GM23338 (cell line): ENCODE data around the gene MAP2K6. TPM values are rescaled to one million over a fixed set of nuclear protein-coding genes. Genes with fewer than 3 reads are reported as not detected.

Experiments
- ATAC-seq: fragments of 200-7000 bp; cut with Tn5 transposase; 3 replicates; pipeline ENCODE4 v1.9.1; 2020
- DNase-seq: peaks from one replicate; pipeline ENCODE4 v3.0.0-alpha.2; 2015; ENCODE audit warnings: low spot score
- H2AFZ ChIP-seq: fragments of 200-600 bp; sonication (generic); 2 replicates; pipeline ENCODE4 v1.8.0; 2016; ENCODE audit warnings: antibody characterized with exemption, mild to moderate bottlenecking, moderate library complexity
- H3F3A ChIP-seq: fragments of 200-600 bp; sonication (generic); replicated peaks from 2 replicates; pipeline ENCODE4 v1.8.0; 2017; ENCODE audit warnings: antibody characterized with exemption, mixed run types, low read depth
- H3K27ac ChIP-seq: fragments of 200-600 bp; sonication (generic); 2 replicates; pipeline ENCODE4 v1.6.1; 2016; ENCODE audit warnings: low read depth
- H3K27me3 ChIP-seq: fragments of 200-600 bp; sonication (generic); 2 replicates; pipeline ENCODE4 v1.8.0; 2016; ENCODE audit warnings: mild to moderate bottlenecking, mixed run types, moderate library complexity; ENCODE audit not compliant: insufficient read depth
- H3K36me3 ChIP-seq: fragments of 200-600 bp; sonication (generic); 2 replicates; pipeline ENCODE4 v1.8.0; 2016; ENCODE audit warnings: mild to moderate bottlenecking; ENCODE audit not compliant: insufficient read depth
- H3K4me1 ChIP-seq: fragments of 200-600 bp; sonication (generic); 2 replicates; pipeline ENCODE4 v1.8.0; 2016; ENCODE audit warnings: mild to moderate bottlenecking, moderate library complexity; ENCODE audit not compliant: insufficient read depth
- H3K4me2 ChIP-seq: fragments of 200-600 bp; sonication (generic); 2 replicates; pipeline ENCODE4 v1.7.1; 2017; ENCODE audit warnings: mixed run types
- H3K4me3 ChIP-seq: fragments of 200-600 bp; sonication (generic); 2 replicates; pipeline ENCODE4 v1.6.1; 2016; ENCODE audit warnings: mixed run types
- H3K79me2 ChIP-seq: fragments of 200-600 bp; sonication (generic); replicated peaks from 2 replicates; pipeline ENCODE4 v1.8.0; 2017; ENCODE audit warnings: mild to moderate bottlenecking; ENCODE audit not compliant: insufficient read depth
- H3K9me2 ChIP-seq: fragments of 200-600 bp; sonication (generic); 2 replicates; pipeline ENCODE4 v1.8.0; 2017; ENCODE audit not compliant: insufficient read depth
- H4K20me1 ChIP-seq: fragments of 200-600 bp; sonication (generic); replicated peaks from 2 replicates; pipeline ENCODE4 v1.8.0; 2017; ENCODE audit warnings: mild to moderate bottlenecking; ENCODE audit not compliant: insufficient read depth
- H3K27ac Mint-ChIP-seq: 2 replicates; pipeline ENCODE4 v1.8.0; 2020; ENCODE audit warnings: inconsistent platforms, mild to moderate bottlenecking, moderate library complexity, mixed read lengths
- H3K27me3 Mint-ChIP-seq: 3 replicates; pipeline ENCODE4 v1.8.0; 2022; ENCODE audit warnings: low read depth, mild to moderate bottlenecking, moderate library complexity, mixed read lengths, inconsistent platforms; ENCODE audit not compliant: insufficient read depth, poor library complexity
- H3K36me3 Mint-ChIP-seq: 3 replicates; pipeline ENCODE4 v1.8.0; 2021; ENCODE audit warnings: low read depth, mild to moderate bottlenecking, inconsistent platforms, moderate library complexity, mixed read lengths
- H3K4me1 Mint-ChIP-seq: 3 replicates; pipeline ENCODE4 v1.8.0; 2020; ENCODE audit warnings: mild to moderate bottlenecking, inconsistent platforms, mixed read lengths
- H3K4me3 Mint-ChIP-seq: 3 replicates; pipeline ENCODE4 v1.8.0; 2021; ENCODE audit warnings: moderate library complexity, mild to moderate bottlenecking, inconsistent platforms, mixed read lengths
- H3K9me3 Mint-ChIP-seq: 3 replicates; pipeline ENCODE4 v1.8.0; 2020; ENCODE audit warnings: moderate library complexity, mild to moderate bottlenecking, inconsistent platforms, mixed read lengths
- CREB1 ChIP-seq: fragments of 250-450 bp; sonication (Bioruptor Pico); IDR thresholded peaks from 2 replicates; pipeline ENCODE4 v1.5.0; 2020; ENCODE audit warnings: low read depth, mild to moderate bottlenecking, moderate library complexity
- NANOG ChIP-seq: IDR thresholded peaks from 2 replicates; pipeline ENCODE4 v1.6.1; 2016; ENCODE audit warnings: antibody characterized with exemption, borderline replicate concordance
- POLR2AphosphoS5 ChIP-seq: IDR thresholded peaks from 2 replicates; pipeline ENCODE4 v1.6.1; 2016; ENCODE audit warnings: antibody characterized with exemption, low read depth
- STAT1 ChIP-seq: IDR thresholded peaks from one replicate; pipeline ENCODE4 v1.6.1; 2016; ENCODE audit warnings: antibody characterized with exemption; ENCODE audit not compliant: unreplicated experiment
- ZNF114 ChIP-seq: fragments of 250-450 bp; sonication (Bioruptor Pico); IDR thresholded peaks from 2 replicates; pipeline ENCODE4 v1.5.0; 2020; ENCODE audit warnings: mild to moderate bottlenecking, moderate library complexity
- ZNF331 ChIP-seq: fragments of 250-450 bp; sonication (Bioruptor Pico); IDR thresholded peaks from 2 replicates; pipeline ENCODE4 v1.5.0; 2020; ENCODE audit warnings: low read depth, mild to moderate bottlenecking, moderate library complexity
- polyA plus RNA-seq: library from polyadenylated mRNA; unstranded; fragments of >200 nt; fragmentation: Nextera tagmentation; extraction: Ambion mirVana; gene quantifications from 2 replicates; pipeline ENCODE4 v1.2.1, GENCODE V29; 2016
- total RNA-seq: library from RNA; depleted of rRNA; stranded (reverse); fragments of >200 nt; shearing (Covaris generic); gene quantifications from 2 replicates; pipeline ENCODE4 v1.2.3, GENCODE V29; 2014
- TF ChIP-seq, protein P1 (sequence below): IDR thresholded peaks from 2 replicates; pipeline ENCODE4 v1.6.1; 2016; ENCODE audit warnings: antibody characterized with exemption
- TF ChIP-seq, protein P2 (sequence below): fragments of 250-450 bp; sonication (Bioruptor Pico); IDR thresholded peaks from 2 replicates; pipeline ENCODE4 v1.5.0; 2020; ENCODE audit warnings: mild to moderate bottlenecking, moderate library complexity
- TF ChIP-seq, protein P3 (sequence below): IDR thresholded peaks from one replicate; pipeline ENCODE4 v1.6.1; 2018; ENCODE audit warnings: antibody characterized with exemption; ENCODE audit not compliant: unreplicated experiment

Gene MAP2K6
- total and polyA plus RNA-seq, 2 experiments from 2014 or later: 26.3 to 31.1 TPM

DNA sequence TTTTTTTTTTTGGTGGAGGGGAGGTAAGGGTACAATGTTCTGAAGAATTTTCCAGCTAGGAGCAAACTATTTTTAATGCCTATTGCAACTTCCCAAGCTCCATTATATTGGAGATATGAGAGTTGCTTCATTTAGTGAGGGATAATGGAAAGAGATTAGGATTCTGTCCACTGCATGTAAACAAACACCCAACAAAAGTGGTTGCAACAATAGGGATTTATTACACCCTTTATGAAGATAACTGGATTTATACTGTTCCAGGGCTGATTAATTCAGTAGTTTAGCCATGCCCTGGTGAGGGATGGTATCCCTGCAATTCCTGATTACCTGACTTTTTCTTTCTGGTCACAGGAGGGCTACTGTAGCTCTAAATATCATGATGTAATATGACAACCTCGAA lies 40.5 kb downstream of the MAP2K6 start:
- peaks cover 2% of the 10 kb centered on the region for H3K27me3 Mint-ChIP-seq
- peaks cover 66% of the 10 kb centered on the region for H3K4me1 Mint-ChIP-seq
- ATAC-seq: no peak

More for the DNA sequence above, 40.5 kb downstream of the MAP2K6 start:
- Histone ChIP-seq H3K4me2 (no peak overlapping the region), H2AFZ (no peak overlapping the region), H3F3A (0 out of 2 replicates have a peak, but pooled peaks cover 3% of the 10 kb centered on the region), H3K79me2 (peaks cover 57% of the 10 kb centered on the region), H3K9me2 (peaks cover 6% of the 10 kb centered on the region; the same call in 1 of the 2 replicates), H4K20me1 (no peaks in the 10 kb centered on the region), H3K4me1 (peaks cover 46% of the 10 kb centered on the region), H3K27me3 (no peaks in the 10 kb centered on the region), H3K27ac (no peak overlapping the region), H3K36me3 (no peaks in the 10 kb centered on the region), H3K4me3 (no peak overlapping the region)
- Mint-ChIP-seq H3K27ac (no peak overlapping the region), H3K36me3 (peaks cover 15% of the 10 kb centered on the region; the same call in 1 of the 3 replicates), H3K9me3 (no peaks in the 10 kb centered on the region; the same call in 2 of the 3 replicates), H3K4me3 (no peak overlapping the region)
- no peak for TF ChIP-seq ZNF114 (CRISPR knock-in tag)
- no peak for TF ChIP-seq STAT1
- TF ChIP-seq, protein P1, sequence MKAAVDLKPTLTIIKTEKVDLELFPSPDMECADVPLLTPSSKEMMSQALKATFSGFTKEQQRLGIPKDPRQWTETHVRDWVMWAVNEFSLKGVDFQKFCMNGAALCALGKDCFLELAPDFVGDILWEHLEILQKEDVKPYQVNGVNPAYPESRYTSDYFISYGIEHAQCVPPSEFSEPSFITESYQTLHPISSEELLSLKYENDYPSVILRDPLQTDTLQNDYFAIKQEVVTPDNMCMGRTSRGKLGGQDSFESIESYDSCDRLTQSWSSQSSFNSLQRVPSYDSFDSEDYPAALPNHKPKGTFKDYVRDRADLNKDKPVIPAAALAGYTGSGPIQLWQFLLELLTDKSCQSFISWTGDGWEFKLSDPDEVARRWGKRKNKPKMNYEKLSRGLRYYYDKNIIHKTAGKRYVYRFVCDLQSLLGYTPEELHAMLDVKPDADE: no peak
- no peak for TF ChIP-seq NANOG
- TF ChIP-seq CREB1: no peak
- no peak for TF ChIP-seq POLR2AphosphoS5
- no peak for TF ChIP-seq ZNF331 (CRISPR knock-in tag)
- TF ChIP-seq, protein P2, sequence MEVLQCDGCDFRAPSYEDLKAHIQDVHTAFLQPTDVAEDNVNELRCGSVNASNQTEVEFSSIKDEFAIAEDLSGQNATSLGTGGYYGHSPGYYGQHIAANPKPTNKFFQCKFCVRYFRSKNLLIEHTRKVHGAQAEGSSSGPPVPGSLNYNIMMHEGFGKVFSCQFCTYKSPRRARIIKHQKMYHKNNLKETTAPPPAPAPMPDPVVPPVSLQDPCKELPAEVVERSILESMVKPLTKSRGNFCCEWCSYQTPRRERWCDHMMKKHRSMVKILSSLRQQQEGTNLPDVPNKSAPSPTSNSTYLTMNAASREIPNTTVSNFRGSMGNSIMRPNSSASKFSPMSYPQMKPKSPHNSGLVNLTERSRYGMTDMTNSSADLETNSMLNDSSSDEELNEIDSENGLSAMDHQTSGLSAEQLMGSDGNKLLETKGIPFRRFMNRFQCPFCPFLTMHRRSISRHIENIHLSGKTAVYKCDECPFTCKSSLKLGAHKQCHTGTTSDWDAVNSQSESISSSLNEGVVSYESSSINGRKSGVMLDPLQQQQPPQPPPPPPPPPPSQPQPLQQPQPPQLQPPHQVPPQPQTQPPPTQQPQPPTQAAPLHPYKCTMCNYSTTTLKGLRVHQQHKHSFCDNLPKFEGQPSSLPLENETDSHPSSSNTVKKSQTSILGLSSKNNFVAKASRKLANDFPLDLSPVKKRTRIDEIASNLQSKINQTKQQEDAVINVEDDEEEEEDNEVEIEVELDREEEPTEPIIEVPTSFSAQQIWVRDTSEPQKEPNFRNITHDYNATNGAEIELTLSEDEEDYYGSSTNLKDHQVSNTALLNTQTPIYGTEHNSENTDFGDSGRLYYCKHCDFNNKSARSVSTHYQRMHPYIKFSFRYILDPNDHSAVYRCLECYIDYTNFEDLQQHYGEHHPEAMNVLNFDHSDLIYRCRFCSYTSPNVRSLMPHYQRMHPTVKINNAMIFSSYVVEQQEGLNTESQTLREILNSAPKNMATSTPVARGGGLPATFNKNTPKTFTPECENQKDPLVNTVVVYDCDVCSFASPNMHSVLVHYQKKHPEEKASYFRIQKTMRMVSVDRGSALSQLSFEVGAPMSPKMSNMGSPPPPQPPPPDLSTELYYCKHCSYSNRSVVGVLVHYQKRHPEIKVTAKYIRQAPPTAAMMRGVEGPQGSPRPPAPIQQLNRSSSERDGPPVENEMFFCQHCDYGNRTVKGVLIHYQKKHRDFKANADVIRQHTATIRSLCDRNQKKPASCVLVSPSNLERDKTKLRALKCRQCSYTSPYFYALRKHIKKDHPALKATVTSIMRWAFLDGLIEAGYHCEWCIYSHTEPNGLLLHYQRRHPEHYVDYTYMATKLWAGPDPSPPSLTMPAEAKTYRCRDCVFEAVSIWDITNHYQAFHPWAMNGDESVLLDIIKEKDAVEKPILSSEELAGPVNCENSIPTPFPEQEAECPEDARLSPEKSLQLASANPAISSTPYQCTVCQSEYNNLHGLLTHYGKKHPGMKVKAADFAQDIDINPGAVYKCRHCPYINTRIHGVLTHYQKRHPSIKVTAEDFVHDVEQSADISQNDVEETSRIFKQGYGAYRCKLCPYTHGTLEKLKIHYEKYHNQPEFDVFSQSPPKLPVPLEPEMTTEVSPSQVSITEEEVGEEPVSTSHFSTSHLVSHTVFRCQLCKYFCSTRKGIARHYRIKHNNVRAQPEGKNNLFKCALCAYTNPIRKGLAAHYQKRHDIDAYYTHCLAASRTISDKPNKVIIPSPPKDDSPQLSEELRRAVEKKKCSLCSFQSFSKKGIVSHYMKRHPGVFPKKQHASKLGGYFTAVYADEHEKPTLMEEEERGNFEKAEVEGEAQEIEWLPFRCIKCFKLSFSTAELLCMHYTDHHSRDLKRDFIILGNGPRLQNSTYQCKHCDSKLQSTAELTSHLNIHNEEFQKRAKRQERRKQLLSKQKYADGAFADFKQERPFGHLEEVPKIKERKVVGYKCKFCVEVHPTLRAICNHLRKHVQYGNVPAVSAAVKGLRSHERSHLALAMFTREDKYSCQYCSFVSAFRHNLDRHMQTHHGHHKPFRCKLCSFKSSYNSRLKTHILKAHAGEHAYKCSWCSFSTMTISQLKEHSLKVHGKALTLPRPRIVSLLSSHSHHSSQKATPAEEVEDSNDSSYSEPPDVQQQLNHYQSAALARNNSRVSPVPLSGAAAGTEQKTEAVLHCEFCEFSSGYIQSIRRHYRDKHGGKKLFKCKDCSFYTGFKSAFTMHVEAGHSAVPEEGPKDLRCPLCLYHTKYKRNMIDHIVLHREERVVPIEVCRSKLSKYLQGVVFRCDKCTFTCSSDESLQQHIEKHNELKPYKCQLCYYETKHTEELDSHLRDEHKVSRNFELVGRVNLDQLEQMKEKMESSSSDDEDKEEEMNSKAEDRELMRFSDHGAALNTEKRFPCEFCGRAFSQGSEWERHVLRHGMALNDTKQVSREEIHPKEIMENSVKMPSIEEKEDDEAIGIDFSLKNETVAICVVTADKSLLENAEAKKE (CRISPR knock-in tag): no peak
- TF ChIP-seq, protein P3, sequence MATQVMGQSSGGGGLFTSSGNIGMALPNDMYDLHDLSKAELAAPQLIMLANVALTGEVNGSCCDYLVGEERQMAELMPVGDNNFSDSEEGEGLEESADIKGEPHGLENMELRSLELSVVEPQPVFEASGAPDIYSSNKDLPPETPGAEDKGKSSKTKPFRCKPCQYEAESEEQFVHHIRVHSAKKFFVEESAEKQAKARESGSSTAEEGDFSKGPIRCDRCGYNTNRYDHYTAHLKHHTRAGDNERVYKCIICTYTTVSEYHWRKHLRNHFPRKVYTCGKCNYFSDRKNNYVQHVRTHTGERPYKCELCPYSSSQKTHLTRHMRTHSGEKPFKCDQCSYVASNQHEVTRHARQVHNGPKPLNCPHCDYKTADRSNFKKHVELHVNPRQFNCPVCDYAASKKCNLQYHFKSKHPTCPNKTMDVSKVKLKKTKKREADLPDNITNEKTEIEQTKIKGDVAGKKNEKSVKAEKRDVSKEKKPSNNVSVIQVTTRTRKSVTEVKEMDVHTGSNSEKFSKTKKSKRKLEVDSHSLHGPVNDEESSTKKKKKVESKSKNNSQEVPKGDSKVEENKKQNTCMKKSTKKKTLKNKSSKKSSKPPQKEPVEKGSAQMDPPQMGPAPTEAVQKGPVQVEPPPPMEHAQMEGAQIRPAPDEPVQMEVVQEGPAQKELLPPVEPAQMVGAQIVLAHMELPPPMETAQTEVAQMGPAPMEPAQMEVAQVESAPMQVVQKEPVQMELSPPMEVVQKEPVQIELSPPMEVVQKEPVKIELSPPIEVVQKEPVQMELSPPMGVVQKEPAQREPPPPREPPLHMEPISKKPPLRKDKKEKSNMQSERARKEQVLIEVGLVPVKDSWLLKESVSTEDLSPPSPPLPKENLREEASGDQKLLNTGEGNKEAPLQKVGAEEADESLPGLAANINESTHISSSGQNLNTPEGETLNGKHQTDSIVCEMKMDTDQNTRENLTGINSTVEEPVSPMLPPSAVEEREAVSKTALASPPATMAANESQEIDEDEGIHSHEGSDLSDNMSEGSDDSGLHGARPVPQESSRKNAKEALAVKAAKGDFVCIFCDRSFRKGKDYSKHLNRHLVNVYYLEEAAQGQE: no peak
- DNase-seq: no peak
